Daoy (cell line): ENCODE measurements around the gene ASPRV1. TPM values are rescaled to one million over a fixed set of nuclear protein-coding genes. Genes with fewer than 3 reads are reported as not detected.
"Not testable (repeated sequence)": the region's sequence is repeated elsewhere in the genome, so short reads cannot be mapped to it uniquely, and the experiment has no call there.

Source experiments
- DNase-seq: peaks from one replicate; pipeline ENCODE4 v3.0.0-alpha.2; 2015; ENCODE audit warnings: low read depth
- total RNA-seq: library from RNA; depleted of rRNA; stranded (reverse); fragments of >200 nt; shearing (Covaris generic); gene quantifications from 2 replicates; pipeline ENCODE4 v1.2.3, GENCODE V29; 2014; rRNA removed

ASPRV1 gene
- total RNA-seq = 0.80 and 1.2 TPM in 2 replicates

DNA sequence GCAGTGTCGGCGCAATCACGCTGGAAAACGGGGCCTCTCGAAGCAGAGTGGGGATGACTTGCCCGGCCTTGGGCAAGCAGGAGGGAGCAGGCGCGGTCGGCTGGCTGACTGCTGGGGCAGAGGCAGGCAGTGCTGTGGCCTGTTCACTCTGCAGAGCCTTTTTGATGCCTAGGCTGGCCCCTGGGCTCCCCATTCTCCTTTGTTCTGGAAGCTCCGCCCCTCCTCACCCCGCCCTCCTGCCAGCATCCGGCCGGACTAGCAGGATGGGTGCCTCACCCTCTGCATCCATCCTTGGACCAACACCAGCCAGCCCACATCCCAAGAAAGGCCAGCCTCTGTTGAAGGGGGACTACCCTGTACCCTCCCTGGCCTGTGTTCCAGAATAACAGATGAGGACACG lies at the start of gene ASPRV1:
TSS of gene ASPRV1 (minus strand) at position 136 of the 400 bp plus-strand sequence. CDS start 195 bp downstream, outside the sequence.
- no peak for DNase-seq

GRCh38 chr2:70010576-70011111 lies 49.2 kb upstream of the ASPRV1 start:
- DNase-seq = no peak

GRCh38 chr2:70009762-70010575 lies 48.5 kb upstream of the ASPRV1 start:
- peak; percentile 43 for DNase-seq

GRCh38 chr2:70008290-70008689 lies 46.9 kb upstream of the ASPRV1 start:
- no peak for DNase-seq

GRCh38 chr2:70007151-70007550 lies 45.7 kb upstream of the ASPRV1 start:
- no peak for DNase-seq

GRCh38 chr2:70006447-70006784 lies 45.0 kb upstream of the ASPRV1 start:
- DNase-seq = no peak

DNA sequence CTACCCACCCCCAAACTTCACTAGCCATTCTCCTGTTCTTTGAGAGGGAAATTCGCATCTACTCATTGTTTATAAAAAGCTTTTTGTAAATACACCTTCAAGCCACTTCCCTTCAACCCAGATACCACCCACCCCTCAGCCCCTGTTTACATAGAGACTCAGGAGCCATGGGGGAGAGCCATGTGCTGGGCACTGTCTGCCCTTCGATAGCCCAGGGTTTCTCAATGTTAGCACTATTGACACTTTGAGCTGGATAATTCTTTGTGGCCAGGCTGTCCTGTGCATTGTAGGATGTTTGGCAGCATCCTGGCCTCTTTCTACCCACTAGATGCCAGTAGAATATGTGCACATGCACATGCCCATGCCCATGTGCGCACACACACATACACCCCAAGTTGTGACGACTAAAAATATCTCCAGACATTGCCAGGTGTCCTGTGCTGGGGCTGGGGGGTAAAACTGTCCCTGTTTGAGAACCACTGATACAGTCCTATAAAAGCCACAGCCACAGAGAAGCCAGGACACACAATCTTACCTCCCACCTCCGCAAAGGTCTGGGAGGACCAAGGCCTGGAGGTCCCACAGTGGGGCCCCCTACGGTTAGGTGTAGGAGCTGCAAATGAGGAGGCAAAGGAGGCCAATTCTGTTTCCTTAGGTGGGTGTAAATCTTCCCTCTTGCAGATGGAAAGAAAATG lies 44.5 kb upstream of the ASPRV1 start:
- no peak for DNase-seq

DNA sequence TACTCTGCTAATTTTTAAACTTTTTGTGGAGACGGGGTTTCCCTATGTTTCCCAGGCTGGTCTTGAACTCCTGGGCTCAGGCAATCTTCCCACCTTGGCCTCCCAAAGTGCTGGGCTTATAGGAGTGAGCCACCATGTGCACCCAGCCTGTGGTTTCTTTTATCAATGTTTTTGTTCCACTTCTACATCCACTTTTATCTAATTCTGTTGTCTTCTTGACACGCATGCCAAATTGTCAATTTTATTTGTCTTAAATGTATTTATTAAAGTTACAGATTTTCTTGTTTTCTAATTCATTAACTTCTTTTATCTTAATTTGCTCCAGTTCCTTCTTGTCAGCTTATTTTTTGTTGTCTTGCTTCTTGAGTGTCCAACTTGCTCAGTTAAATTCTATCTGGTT lies 43.8 kb upstream of the ASPRV1 start:
- DNase-seq = no peak

DNA sequence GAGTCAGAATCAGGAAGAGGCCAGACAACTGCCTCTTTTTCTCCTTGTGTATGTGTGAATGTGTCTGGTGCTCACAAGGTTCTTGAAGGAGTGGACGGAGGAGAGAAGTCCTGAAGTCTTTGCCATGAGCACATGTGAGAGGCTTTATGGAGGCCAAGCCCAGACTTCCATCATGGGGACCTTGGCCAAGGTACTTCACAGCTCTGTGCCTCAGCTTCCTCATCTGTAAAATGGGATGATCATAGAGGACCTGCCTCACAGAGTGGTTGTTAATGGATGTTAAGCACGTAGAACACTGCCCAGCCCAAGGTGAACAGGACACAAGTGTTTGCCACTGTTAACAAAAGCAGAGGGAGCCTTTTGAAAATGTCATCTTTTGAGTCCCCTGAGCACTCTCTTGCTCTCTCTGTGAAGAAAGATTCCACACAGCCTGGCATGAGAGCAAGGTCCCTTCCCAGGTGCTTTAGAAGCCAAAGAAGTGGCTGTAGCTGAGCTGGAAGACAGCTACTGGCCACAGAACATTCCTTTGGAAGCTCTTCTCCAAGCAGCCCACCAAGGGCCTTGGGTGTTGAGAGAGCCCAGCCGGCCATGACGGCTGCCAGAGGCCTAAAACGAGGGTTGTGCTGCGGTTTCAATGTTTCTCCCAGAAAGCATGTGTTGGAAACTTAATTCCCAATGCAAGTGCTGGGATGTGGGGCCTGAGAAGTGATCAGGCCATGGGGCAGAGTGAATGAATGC lies 41.8 kb upstream of the ASPRV1 start:
- no peak for DNase-seq

- DNase-seq = no peak
These were observed 40.9 kb upstream of the ASPRV1 start for GRCh38 chr2:70002241-70002899.

GRCh38 chr2:70000529-70000928 lies 39.1 kb upstream of the ASPRV1 start:
- not testable (repeated sequence) for DNase-seq

GRCh38 chr2:69998761-69999160 lies 37.3 kb upstream of the ASPRV1 start:
- DNase-seq = no peak

- peak; percentile 75 for DNase-seq
These were observed 35.8 kb upstream of the ASPRV1 start for GRCh38 chr2:69997015-69997830.

- DNase-seq = no peak
These were observed 34.1 kb upstream of the ASPRV1 start for GRCh38 chr2:69995511-69995910.

GRCh38 chr2:69994166-69994565 lies 32.7 kb upstream of the ASPRV1 start:
- DNase-seq = no peak

DNA sequence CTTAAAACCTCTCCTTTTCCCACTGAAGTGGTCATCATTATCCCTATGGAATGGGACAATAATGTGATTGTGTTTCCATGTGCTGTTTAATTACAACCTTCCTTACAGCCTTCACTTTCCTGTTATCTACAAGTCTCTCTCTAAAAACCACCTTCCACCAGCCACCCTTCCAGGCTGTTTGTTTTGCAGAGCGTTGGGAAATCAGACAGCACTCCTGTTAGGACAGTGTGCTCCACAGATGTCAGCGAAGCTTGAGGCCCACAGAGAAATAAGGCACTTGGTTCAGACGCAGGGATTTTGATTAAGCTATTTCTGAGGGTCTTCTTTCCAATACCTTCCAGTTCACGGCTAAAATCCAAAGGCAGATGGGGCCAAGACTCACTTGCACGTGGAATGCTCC lies 32.3 kb upstream of the ASPRV1 start:
- no peak for DNase-seq

DNA sequence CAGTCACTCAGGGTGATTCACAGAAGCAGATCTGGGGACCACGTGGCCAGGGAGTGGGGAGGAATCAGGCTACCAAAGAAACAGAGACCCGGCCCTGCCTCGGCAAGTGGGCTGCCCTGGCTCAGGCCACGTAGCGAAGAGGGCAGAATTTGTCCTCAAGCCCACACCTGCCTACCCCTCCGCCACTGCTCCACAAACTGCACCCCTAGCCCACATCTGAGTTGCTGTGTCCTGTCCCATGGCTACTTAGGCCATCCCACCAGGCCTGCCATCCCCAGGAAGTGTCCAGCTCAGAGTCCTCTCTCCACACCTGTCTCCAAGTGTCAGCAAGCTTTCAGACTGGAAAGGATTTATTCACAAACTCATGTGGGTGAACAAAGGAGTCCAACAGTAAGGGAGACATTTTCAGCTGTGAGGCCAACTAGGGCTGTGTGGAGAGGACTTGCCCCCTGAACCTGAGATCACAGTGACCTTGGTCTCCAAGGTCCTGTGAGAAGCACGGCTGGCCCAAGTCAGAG lies 31.7 kb upstream of the ASPRV1 start:
- DNase-seq = no peak

DNA sequence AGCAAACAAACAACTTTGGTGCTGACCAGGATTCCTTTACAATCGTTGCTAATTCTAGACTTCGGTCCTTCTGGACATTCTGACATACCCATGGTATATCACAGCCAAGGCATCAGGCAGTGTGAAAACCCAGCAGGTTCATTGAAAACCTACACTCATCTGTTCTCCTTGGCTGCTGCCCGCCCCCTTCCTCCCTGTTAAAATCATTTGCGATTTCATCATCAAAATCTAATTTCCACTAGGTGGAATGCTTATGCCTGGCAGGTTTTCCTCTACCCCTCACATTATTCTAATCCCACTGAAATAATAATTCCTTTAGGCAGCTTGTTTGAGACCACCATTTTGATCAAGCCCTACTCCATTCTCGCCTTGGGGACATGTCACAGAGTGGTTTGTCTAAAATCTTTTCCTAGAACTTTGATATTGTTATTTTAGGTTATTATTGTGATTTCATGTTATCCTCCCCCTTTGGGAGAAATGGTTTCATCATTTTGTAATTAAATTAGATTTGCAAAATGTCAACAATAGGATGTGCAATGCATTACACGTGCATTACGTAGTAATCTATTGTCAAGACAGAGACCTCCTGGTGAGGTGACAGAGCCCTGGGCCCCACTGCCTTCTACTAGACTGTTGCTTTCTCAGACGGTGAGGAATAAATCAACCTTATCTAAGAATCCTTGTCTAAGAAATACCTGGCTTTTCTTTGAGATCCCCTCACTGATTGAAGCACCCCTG lies 31.0 kb upstream of the ASPRV1 start:
- no peak for DNase-seq

DNA sequence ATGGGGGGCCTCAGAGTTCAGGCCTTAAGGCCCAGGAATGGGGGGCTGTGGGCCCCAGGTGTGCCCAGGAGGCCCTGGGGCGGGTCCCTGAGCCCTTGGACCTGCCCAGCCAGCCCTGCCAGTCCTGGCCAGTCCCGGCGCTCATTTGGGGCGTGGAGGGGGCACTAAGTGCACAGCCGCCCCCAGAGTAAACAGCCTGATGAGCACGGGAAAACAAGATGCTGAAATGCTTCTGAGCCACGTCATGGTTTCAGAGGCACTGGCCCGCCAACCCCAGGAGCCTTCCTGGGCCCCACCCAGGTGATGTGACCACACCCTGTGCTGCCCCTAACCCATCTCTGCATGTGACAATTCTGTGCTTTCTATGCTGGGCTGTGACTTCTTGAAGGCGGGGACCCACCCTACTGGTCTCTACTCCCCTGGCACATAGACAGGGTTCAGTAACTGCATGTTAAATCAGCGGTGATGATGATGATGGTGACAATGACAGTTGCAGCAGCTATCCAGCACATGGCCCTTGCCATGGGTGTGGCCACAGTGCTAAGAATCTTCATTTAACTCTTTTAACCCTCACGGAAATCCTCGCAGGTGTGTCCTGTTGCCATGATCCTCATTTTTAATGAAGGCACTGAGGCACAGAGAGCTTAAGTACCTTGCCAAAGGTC lies 28.1 kb upstream of the ASPRV1 start:
- DNase-seq = no peak
